ENCODE results near the gene FAM163B.
"Not testable (repeated sequence)": the region's sequence is repeated elsewhere in the genome, so short reads cannot be mapped to it uniquely, and the experiment has no call there.

Gene FAM163B

DNA sequence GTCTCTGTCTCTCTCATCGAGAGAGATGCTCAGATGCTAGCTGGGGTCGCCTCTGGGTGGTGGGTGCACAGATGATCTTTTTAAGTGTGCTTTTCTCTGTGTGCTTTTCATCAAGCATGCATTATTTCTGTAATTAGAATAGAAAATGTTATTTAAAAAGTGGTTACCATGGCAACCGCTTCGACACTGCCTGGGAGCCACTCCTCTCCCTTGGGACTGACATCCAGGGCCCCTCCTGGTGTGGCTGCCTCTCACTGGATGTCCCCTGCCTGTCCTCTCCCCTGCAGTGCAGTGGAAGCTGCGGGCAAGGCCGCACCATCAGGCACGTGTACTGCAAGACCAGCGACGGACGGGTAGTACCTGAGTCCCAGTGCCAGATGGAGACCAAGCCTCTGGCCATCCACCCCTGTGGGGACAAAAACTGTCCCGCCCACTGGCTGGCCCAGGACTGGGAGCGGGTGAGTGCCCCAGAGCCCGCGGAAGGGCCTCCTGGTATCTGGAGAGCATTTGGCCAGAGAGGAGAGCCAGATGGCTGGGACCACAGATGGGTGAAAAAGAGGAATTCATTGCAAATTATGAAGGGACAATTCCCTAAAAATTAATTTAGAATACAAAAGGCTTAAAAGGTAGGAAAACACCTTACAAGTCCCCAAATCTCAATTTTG, 39.9 kb downstream of the FAM163B start:
- no peak for DNase-seq (ENCODE audit: low read depth in 2 of 2)

DNA sequence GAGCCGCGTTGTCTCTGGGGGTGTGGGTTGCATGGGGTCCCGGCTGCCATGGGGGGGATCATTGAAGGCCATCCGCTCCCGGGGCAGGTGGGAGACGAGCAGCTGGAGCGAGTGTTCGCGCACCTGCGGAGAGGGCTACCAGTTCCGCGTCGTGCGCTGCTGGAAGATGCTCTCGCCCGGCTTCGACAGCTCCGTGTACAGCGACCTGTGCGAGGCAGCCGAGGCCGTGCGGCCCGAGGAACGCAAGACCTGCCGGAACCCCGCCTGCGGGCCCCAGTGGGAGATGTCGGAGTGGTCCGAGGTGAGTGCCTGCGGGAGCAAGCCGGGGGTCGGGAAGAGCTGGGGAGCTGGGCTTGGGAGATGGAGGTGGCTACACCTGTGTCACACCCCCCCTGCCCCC, 41.0 kb downstream of the FAM163B start:
- no peak for DNase-seq (ENCODE audit: low read depth in 2 of 2)

DNA sequence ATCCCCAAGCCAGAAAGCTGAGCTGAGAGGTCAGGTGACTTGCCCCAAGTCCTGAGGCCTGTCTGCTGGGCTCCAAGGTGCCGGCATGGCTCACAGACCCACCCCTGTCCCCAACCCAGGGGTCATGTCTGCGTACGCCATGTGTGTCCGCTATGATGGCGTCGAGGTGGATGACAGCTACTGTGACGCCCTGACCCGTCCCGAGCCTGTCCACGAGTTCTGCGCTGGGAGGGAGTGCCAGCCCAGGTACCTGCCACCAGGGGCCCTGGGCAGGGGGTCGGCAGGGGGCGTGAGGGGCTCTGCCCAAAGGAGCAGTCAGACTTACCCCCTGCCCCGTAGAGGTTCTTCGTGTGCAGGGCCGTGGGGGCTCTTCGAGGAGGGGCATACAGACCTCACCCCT, 42.4 kb downstream of the FAM163B start:
- DNase-seq (ENCODE audit: low read depth in 2 of 2): no peak

DNA sequence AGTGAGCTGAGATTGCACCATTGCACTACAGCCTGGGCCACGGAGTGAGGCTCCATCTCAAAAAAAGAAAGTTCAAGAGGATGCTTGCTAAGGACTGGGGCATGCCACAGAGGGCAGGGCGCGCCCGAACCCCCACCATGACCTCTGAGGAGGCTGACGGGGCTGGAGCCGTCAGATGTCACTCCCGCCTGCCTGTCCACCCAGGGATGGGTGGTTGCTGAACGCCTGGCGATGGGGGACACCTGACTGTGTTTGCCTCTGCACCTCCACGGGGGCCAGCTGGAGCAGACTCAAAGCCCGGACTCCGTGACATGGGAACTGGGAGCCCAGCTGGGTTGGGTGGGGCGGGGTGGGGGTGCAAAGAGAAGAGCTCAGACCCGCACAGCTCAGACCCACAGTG, 42.8 kb downstream of the FAM163B start:
- no peak for DNase-seq (ENCODE audit: low read depth in 2 of 2)

DNA sequence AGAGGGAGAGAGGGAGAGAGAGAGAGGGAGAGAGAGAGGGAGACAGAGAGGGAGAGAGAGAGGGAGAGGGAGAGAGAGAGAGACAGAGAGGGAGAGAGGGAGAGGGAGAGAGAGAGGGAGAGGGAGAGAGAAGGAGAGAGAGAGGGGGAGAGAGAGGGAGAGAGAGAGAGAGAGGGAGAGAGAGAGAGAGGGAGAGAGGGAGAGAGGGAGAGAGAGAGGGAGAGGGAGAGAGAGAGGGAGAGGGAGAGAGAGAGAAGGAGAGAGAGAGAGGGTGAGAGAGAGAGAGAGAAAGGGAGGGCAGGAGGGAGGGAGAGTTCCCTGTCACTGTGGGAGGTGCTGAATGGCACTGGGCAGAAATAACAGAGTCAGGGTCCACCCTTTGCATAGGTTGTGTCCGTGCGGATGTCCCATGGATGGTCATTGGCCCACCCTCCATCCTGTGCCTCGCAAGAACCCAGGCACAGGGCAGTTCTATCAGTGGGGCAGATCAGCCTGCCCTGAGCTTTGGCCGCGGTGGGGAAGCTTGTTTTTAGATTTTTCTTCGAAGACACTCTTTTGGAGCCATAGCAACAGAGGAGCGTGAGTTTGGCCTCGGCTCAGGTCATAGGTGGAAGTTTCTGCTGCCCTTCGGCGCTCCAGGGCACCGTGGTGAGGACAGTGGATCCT, 44.6 kb downstream of the FAM163B start:
- DNase-seq (ENCODE audit: low read depth in 2 of 2): no peak

DNA sequence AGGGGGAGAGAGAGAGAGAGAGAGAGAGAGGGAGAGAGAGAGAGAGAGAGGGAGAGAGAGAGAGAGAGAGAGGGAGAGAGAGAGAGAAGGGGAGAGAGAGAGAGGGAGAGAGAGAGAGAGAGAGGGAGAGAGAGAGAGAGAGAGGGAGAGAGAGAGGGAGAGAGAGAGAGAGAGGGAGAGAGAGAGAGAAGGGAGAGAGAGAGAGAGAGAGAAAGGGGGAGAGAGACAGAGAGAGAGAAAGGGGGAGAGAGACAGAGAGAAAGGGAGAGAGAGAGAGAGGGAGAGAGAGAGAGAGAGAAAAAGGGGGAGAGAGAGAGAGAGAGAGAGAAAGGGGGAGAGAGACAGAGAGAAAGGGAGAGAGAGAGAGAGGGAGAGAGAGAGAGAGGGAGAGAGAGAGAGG, 45.4 kb downstream of the FAM163B start:
- DNase-seq (ENCODE audit: low read depth in 2 of 2): not testable (repeated sequence)

- DNase-seq (ENCODE audit: low read depth in 2 of 2): no peak
These were observed 45.8 kb downstream of the FAM163B start for GRCh38 chr9:133563291-133563796.

DNA sequence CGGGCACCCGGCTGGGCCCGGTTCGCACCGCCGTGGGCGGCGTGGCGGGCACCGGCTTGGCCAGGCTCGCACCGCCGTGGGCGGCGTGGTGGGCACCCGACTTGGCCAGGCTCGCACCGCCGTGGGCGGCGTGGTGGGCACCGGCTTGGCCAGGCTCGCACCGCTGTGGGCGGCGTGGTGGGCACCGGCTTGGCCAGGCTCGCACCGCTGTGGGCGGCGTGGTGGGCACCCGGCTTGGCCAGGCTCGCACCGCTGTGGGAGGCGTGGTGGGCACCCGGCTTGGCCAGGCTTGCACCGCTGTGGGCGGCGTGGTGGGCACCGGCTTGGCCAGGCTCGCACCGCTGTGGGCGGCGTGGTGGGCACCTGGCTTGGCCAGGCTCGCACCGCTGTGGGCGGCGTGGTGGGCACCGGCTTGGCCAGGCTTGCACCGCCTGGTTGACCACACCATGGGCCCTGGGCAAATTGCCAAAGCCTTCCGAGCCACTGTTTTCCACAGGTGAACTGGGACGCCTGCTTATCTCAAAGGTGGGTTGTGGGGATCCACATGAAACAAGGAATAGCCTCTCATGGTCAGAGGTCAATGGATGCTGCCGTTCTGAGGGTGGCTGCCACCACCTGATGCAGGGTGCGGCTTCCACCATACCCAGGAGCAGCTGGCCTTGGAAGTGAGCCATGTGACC, 46.4 kb downstream of the FAM163B start:
- no peak for DNase-seq (ENCODE audit: low read depth in 2 of 2)

DNA sequence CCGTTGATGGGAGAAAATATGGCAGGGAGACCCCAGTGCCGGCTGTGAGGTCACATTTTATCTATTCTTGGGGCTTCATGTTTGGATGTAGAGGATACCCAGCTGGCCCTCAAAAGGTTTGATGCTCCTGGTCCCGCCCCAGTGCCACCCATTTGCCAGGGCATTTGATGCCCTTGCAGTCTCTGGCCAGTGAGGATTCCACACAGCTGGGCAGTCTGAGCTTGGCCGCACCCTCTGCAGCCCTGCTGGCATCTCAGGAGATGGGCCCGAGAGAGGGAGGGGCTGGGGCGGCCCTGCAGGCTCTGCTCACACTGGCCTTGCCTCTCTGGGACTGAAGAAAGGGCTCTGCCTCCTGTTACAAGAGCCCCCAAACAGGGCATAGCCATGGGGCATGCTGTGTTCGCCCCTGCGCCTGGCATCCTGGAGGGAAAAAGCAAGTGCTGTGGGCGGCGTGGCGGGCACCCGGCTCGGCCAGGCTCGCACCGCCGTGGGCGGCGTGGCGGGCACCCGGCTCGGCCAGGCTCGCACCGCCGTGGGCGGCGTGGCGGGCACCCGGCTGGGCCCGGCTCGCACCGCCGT, 47.1 kb downstream of the FAM163B start:
- no peak for DNase-seq (ENCODE audit: low read depth in 2 of 2)

GRCh38 chr9:133560944-133561343, 48.2 kb downstream of the FAM163B start:
- no peak for DNase-seq (ENCODE audit: low read depth in 2 of 2)

DNA sequence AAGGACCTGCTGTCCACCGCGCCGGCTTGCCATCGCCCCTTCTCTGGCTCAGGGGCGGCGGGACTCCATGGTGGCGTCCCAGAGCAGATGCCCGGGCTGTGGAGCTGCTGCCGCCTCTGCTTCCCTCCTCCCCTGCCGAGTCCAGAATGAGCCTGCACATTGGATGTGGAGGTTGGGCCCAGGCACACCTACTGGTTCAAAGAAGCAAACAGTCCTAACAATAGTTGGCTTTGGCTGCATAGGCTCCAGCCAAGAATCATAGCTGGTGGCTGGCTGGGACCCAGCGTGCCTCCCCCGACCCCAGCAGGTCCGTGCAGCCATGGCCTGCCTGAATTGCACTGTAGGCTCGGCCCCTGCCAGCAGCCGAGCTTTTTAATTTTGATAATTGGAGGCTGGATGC, 48.9 kb downstream of the FAM163B start:
- no peak for DNase-seq (ENCODE audit: low read depth in 2 of 2)

GRCh38 chr9:133558191-133559126, 50.7 kb downstream of the FAM163B start:
- DNase-seq (ENCODE audit: low read depth in 2 of 2): peak in 1 of 2 experiments; percentile 9

DNA sequence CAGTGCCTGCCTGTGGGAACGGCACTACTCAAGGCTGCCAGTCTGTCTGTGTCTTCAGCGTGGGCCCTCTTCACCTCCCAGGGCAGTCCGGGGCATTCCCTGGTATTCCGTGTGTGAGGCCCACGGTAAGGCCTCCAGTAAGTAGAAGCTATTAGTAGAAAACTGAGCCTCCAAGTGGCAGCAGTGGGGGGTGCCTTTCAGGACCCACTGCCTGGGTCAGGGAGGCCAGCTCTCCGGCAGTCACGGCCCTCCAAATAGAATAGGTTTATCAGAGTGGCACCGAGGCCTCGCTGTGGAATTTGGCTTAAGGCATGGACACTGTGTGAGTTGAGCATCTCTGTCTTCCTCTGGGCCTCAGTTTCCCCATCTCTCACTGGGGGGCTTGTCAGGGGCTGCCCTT, 51.6 kb downstream of the FAM163B start:
- DNase-seq (ENCODE audit: low read depth in 2 of 2): no peak

DNA sequence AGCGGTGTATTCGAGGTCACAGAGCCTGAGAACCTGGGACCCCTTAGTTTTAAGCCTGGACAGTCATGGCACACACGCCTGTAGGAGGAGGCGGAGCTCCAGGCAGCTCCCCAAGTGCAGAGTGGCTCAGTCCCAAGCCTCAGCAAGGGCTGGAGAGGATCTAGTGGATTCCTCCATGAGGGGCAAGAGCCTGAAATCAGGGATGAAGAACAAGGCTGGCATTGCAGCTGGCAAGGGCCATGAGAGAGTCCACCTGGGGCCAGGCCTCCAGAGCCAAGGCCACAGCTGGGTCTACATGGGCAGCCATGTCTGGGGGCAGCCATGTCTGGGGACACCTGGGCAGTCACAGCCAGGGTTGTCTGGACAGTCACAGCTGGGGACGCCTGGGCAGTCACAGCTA, 52.8 kb downstream of the FAM163B start:
- no peak for DNase-seq (ENCODE audit: low read depth in 2 of 2)

DNA sequence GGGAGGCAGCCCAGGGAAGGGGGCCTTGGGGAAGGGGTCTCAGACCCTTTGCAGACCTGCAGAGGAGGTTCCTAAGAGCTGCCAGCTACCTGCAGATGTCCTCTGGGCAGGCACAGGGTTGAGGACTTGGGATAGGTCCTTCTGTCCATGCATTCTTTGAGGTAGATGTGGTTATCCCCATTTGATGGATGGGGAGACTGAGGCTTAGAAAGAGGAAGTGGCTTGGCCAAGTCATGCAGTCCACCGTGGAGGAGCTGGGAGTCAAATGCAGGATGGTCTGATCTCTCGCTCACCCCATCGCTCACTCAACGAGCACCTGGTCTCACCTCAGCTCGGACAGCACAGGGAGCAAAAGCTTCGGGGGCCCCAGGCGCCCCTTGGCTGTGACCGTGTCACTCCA, 54.5 kb downstream of the FAM163B start:
- DNase-seq (ENCODE audit: low read depth in 2 of 2): no peak

GRCh38 chr9:133553973-133554713, 55.0 kb downstream of the FAM163B start:
- DNase-seq (ENCODE audit: low read depth in 2 of 2): no peak

GRCh38 chr9:133553123-133553522, 56.1 kb downstream of the FAM163B start:
- no peak for DNase-seq (ENCODE audit: low read depth in 2 of 2)

DNA sequence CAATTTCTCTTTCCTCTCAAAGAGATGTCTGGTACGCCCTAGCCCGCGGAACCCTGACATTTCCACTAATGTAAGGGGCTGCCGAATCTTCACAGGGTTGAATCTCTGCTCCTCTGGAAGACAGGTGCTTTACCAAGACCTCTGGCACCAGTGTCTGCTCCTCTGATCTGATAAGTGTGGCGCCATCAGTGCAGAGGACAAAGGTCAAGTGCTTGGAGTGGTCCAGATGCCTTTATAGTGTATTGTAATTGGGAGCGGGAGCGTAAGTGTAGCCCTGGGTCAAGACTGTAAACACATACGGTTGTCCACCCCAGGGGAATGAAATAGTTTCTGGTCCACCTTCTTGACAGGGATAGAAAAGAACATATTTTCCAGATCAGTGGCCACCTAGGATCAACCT, 57.0 kb downstream of the FAM163B start:
- DNase-seq (ENCODE audit: low read depth in 2 of 2): no peak

GRCh38 chr9:133551446-133551845, 57.7 kb downstream of the FAM163B start:
- DNase-seq (ENCODE audit: low read depth in 2 of 2): no peak

DNA sequence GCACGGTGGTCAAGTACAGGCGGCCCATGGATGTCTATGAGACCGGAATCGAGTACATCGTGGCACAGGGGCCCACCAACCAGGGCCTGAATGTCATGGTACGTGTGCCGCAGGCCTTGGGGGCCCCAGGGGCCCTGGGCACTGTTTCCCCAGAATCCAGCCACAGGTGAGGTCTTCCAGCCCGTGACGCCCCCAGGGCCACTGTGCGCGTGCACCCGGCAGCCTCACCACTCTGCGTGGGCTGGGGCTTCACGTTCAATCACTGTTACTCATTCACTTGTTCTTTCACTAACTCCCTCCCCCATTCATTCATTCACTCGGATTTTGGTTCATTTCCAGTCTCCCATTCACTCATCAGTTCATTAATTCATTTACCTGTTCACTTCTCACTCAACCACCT, 62.1 kb downstream of the FAM163B start:
- DNase-seq (ENCODE audit: low read depth in 2 of 2): no peak

DNA sequence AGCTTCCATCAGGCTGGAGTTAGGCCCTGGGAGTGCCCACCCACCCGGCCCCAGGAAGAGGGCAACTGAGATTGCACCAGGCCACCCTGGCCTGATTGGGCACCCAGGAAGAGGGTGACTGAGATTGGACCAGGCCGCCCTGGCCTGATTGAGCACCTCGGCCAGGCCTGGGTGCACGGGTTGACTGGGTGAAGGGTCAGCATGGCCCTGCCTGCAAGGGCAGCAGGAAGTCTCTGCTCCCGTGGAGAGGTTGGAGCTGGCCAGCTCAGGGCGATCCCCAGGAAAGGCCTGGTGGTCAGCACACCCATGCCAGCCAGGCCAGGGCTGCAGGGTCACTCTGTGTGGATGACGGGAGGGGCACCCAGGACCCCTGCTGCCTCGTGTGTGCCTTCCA, 62.9 kb downstream of the FAM163B start:
- DNase-seq (ENCODE audit: low read depth in 2 of 2): no peak
